GM12878 (cell line): ENCODE results near the gene TTC23L. TPM values are rescaled to one million over a fixed set of nuclear protein-coding genes. Genes with fewer than 3 reads are reported as not detected.
A peak's percentile ranks its signal among the peaks of the same experiment; 100 is the strongest.

ENCODE experiments used
- ATAC-seq: fragments of 200-7000 bp; cut with Tn5 transposase; 3 replicates; pipeline ENCODE4 v1.9.1; 2020; ENCODE audit warnings: mild to moderate bottlenecking, moderate library complexity
- BruUV-seq: library from RNA; stranded (reverse); fragments of 400-500 nt; replicated peaks from 2 replicates; lab custom pipeline; 2021; lab: Mats Ljungman, UMichigan
- CTCF ChIA-PET: fragments of 300-600 bp; sonication (Branson Sonifier 250); formaldehyde crosslinking; extraction: SDS; loops from one replicate; lab custom pipeline; 2021; ENCODE audit warnings: inconsistent platforms; lab: Yijun Ruan, JAX
- POLR2A ChIA-PET: fragments of 350-600 bp; formaldehyde crosslinking; extraction: SDS; loops from one replicate; lab custom pipeline; 2021; ENCODE audit warnings: inconsistent platforms; lab: Charles Lee
- RAD21 ChIA-PET: fragments of 300-600 bp; sonication (Branson Sonifier 250); formaldehyde crosslinking; loops from one replicate; lab custom pipeline; 2023; ENCODE audit warnings: antibody characterized with exemption; ENCODE audit not compliant: unreplicated experiment; lab: Charles Lee
- SMC1A ChIA-PET: fragments of 300-600 bp; sonication (Branson Sonifier 250); formaldehyde crosslinking; loops from one replicate; lab custom pipeline; 2023; ENCODE audit not compliant: unreplicated experiment, uncharacterized antibody; lab: Charles Lee
- DNase-seq: peaks from one replicate; pipeline ENCODE4 v3.0.0-alpha.2; 2011; ENCODE audit warnings: low read depth, low spot score
- FAIRE-seq: peaks from 3 replicates; lab custom pipeline; 2011; peaks lifted over from hg19 to GRCh38; lab: Jason Lieb, UNC
- H2AFZ ChIP-seq: 2 replicates; pipeline ENCODE4 v1.6.0; 2011; ENCODE audit warnings: low read depth, low read length, control low read depth; ENCODE audit not compliant: control insufficient read depth
- H3K27ac ChIP-seq: 2 replicates; pipeline ENCODE4 v1.5.1; 2011; ENCODE audit warnings: control low read depth; ENCODE audit not compliant: control insufficient read depth, insufficient read depth
- H3K27me3 ChIP-seq, 2 experiments: replicated peaks in 1 of 2; 2 replicates each; pipeline versions ENCODE4 v1.6.0 to v1.6.1; 2011; ENCODE audit warnings: low read length in 1 of 2; ENCODE audit not compliant: control insufficient read depth in 2 of 2, insufficient read depth in 2 of 2
- H3K36me3 ChIP-seq, 2 experiments: 2 replicates each; pipeline ENCODE4 v1.5.1; 2011; ENCODE audit warnings: low read length in 1 of 2; ENCODE audit not compliant: control insufficient read depth in 2 of 2, insufficient read depth in 2 of 2
- H3K4me1 ChIP-seq: 2 replicates; pipeline ENCODE4 v1.6.1; 2011; ENCODE audit warnings: mild to moderate bottlenecking, low read length, moderate library complexity, mixed read lengths; ENCODE audit not compliant: control insufficient read depth, insufficient read depth
- H3K4me2 ChIP-seq: 2 replicates; pipeline ENCODE4 v1.6.0; 2011; ENCODE audit warnings: control low read depth; ENCODE audit not compliant: control insufficient read depth, insufficient read depth
- H3K4me3 ChIP-seq: fragments of 200-600 bp; sonication (generic); 2 replicates; pipeline ENCODE4 v1.5.1; 2016
- H3K79me2 ChIP-seq: 2 replicates; pipeline ENCODE4 v1.6.0; 2011; ENCODE audit warnings: low read length; ENCODE audit not compliant: control insufficient read depth, insufficient read depth
- H3K9ac ChIP-seq: 2 replicates; pipeline ENCODE4 v1.8.0; 2011; ENCODE audit warnings: low read length, control low read depth, mixed read lengths; ENCODE audit not compliant: control insufficient read depth, insufficient read depth
- H3K9me3 ChIP-seq: replicated peaks from 3 replicates; pipeline ENCODE4 v1.5.1; 2011; ENCODE audit warnings: mild to moderate bottlenecking, low read length; ENCODE audit not compliant: control insufficient read depth, insufficient read depth
- H4K20me1 ChIP-seq: 2 replicates; pipeline ENCODE4 v1.6.0; 2011; ENCODE audit not compliant: control insufficient read depth, insufficient read depth
- CEBPZ ChIP-seq: fragments of 150-350 bp; IDR thresholded peaks from 2 replicates; pipeline ENCODE4 v1.6.1; 2016; ENCODE audit warnings: low read depth, low read length
- CREB1 ChIP-seq: IDR thresholded peaks from 2 replicates; pipeline ENCODE4 v1.6.1; 2012; ENCODE audit warnings: low read depth, mild to moderate bottlenecking, inconsistent platforms
- FOS ChIP-seq: IDR thresholded peaks from 3 replicates; pipeline ENCODE4 v1.6.1; 2011; ENCODE audit warnings: borderline replicate concordance; ENCODE audit not compliant: insufficient read length; ENCODE audit errors: extremely low read depth
- FOXK2 ChIP-seq: fragments of 450-650 bp; IDR thresholded peaks from 2 replicates; pipeline ENCODE4 v1.6.1; 2017; ENCODE audit warnings: mild to moderate bottlenecking, moderate library complexity
- IRF5 ChIP-seq: fragments of 450-650 bp; IDR thresholded peaks from 2 replicates; pipeline ENCODE4 v1.6.1; 2017; ENCODE audit warnings: borderline replicate concordance
- MYB ChIP-seq: fragments of 150-350 bp; IDR thresholded peaks from 2 replicates; pipeline ENCODE4 v1.6.1; 2014; ENCODE audit warnings: mild to moderate bottlenecking, low read depth, low read length, borderline replicate concordance
- NFXL1 ChIP-seq: fragments of 450-650 bp; IDR thresholded peaks from 2 replicates; pipeline ENCODE4 v1.6.1; 2017; ENCODE audit warnings: antibody characterized with exemption, mild to moderate bottlenecking, borderline replicate concordance
- NR2C1 ChIP-seq: fragments of 450-650 bp; IDR thresholded peaks from 2 replicates; pipeline ENCODE4 v1.6.1; 2017; ENCODE audit warnings: antibody characterized with exemption, mild to moderate bottlenecking, moderate library complexity
- RFX5 ChIP-seq: IDR thresholded peaks from 2 replicates; pipeline ENCODE4 v1.6.1; 2011; ENCODE audit warnings: low read depth, low read length, improper control_type of control experiment
- SKIL ChIP-seq: fragments of 450-650 bp; IDR thresholded peaks from 2 replicates; pipeline ENCODE4 v1.6.1; 2017; ENCODE audit warnings: mild to moderate bottlenecking, low read depth, inconsistent platforms; ENCODE audit not compliant: poor library complexity, severe bottlenecking
- SREBF2 ChIP-seq: IDR thresholded peaks from 2 replicates; pipeline ENCODE4 v1.6.1; 2012; ENCODE audit warnings: mild to moderate bottlenecking, low read length
- STAT3 ChIP-seq: IDR thresholded peaks from 2 replicates; pipeline ENCODE4 v1.6.1; 2011; ENCODE audit warnings: low read depth, low read length, improper control_type of control experiment
- TBL1XR1 ChIP-seq: IDR thresholded peaks from 2 replicates; pipeline ENCODE4 v1.6.1; 2012; ENCODE audit warnings: low read depth, low read length, improper control_type of control experiment
- ZNF217 ChIP-seq: fragments of 450-650 bp; IDR thresholded peaks from 2 replicates; pipeline ENCODE4 v1.6.1; 2017; ENCODE audit warnings: antibody characterized with exemption, mild to moderate bottlenecking
- ZZZ3 ChIP-seq: IDR thresholded peaks from 2 replicates; pipeline ENCODE4 v1.6.1; 2011; ENCODE audit warnings: low read depth; ENCODE audit not compliant: control insufficient read depth, insufficient read length
- WGBS: methylation state at CpG from one replicate; pipeline ENCODE4 v1.1.6; 2016; ENCODE audit warnings: low lambda C conversion rate; ENCODE audit not compliant: insufficient replicate concordance, insufficient coverage; ENCODE audit errors: missing lambda C conversion rate; 5-methylcytosine and 5-hydroxymethylcytosine counted together
- in situ Hi-C: fragments of 300-500 bp; cut with MboI; formaldehyde crosslinking; loops from 9 replicates; pipeline ENCODE4 v1.14.3; 2018; ENCODE audit warnings: mixed read lengths
- intact Hi-C: fragments of 100-400 bp; cut with micrococcal nuclease; formaldehyde crosslinking; loops from one replicate; pipeline ENCODE4 v1.14.2; 2022; ENCODE audit not compliant: unreplicated experiment
- polyA plus RNA-seq, 11 experiments: library from polyadenylated mRNA; depleted of rRNA in 4 of 11; unstranded in 6 of 11; stranded (reverse) in 5 of 11; fragments of >200 nt; fragmentation: Nextera tagmentation in 4 of 11; fragmentation: Illumina TruSeq in 1 of 11; extraction: Ambion mirVana in 4 of 11; extraction: Trizol in 1 of 11; gene quantifications; 1 replicate in 1 of 11; 2 replicates in 10 of 11; pipeline versions ENCODE4 v1.2.1 to v1.2.3, GENCODE V29; 2011 to 2016; ENCODE audit warnings: inconsistent platforms in 2 of 11, missing spikeins in 2 of 11, low read depth in 1 of 11
- total RNA-seq, 4 experiments: library from RNA; depleted of rRNA in 3 of 4; stranded (reverse); fragments of >200 nt in 3 of 4; fragmentation: Illumina TruSeq in 1 of 4; extraction: Trizol in 1 of 4; gene quantifications; 2 replicates each; pipeline versions ENCODE4 v1.2.1 to v1.2.3, GENCODE V29; 2013 to 2021

Gene TTC23L
- total and polyA plus RNA-seq, 10 of the 15 experiments (the other 5 are each of a cell fraction or from before 2014, with no cell fraction given), result 0.09 to 0.34 TPM; not detected in 8

- TSS peak; percentile 71 for BruUV-seq
- DNase-seq (no peak), FAIRE-seq (no peak), ATAC-seq (no peak)
- no peaks in the 10 kb centered on the region for H3K27me3 ChIP-seq
- in situ Hi-C loops (no loop called here), intact Hi-C loops (no loop called here)
- POLR2A ChIA-PET, result interaction anchor here (0.6 to 3.3 kb wide), 4 partner anchors 15 to 548 kb away, joined by 3 to 79 read pairs (median 4); partner anchors contain the start of genes BRIX1 and RAD1
- no peaks in the 10 kb centered on the region for H3K4me1 ChIP-seq
- H3K4me3 ChIP-seq, result peak overlapping the region; percentile 83
- 86% methylated on average over 4 of the region's 4 CpGs for WGBS
- RAD21 ChIA-PET, result interaction anchor here (1.1 to 2.9 kb wide), 3 partner anchors 14 to 408 kb away, joined by 3 to 50 read pairs (median 14); partner anchors contain the start of genes BRIX1 and RAD1
- peaks cover 0 to 7% of the 10 kb centered on the region in 2 experiments; a peak in 1 of 4 replicates for H3K36me3 ChIP-seq
- H3K79me2 ChIP-seq, result peaks cover 33% of the 10 kb centered on the region
- CTCF ChIA-PET, result interaction anchor here (1.0 to 1.4 kb wide), 5 partner anchors 9 to 73 kb away, joined by 3 to 4 read pairs (median 3); no protein-coding TSS in a partner anchor
- H3K27ac ChIP-seq, result peak overlapping the region; percentile 86
- peak overlapping the region; percentile 81 for H3K4me2 ChIP-seq
- no peak overlapping the region for H2AFZ ChIP-seq
- peak overlapping the region; percentile 90 for H3K9ac ChIP-seq
- TF ChIP-seq FOS (no peak), STAT3 (no peak), MYB (no peak), FOXK2 (no peak), RFX5 (no peak), NR2C1 (no peak), ZNF217 (no peak), TBL1XR1 (no peak), CEBPZ (no peak), NFXL1 (no peak), SREBF2 (no peak), ZZZ3 (no peak), IRF5 (no peak), SKIL (no peak), CREB1 (no peak)
- H4K20me1 ChIP-seq, result no peaks in the 10 kb centered on the region
- SMC1A ChIA-PET, result interaction anchor here (0.6 to 2.4 kb wide), 4 partner anchors 14 to 473 kb away, joined by 3 to 14 read pairs (median 3); no protein-coding TSS in a partner anchor
- H3K9me3 ChIP-seq, result no peaks in the 10 kb centered on the region
Measured at GRCh38 chr5:34930870-34931269, 91.9 kb downstream of the TTC23L start.
